Activated naive CD4-positive, alpha-beta T cell (primary cell): ENCODE data around the gene NPL.

Experiments used
- DNase-seq, 4 experiments: peaks; one replicate each; lab custom pipeline; 2025; lab: John Stamatoyannopoulos, UW

NPL gene

DNA sequence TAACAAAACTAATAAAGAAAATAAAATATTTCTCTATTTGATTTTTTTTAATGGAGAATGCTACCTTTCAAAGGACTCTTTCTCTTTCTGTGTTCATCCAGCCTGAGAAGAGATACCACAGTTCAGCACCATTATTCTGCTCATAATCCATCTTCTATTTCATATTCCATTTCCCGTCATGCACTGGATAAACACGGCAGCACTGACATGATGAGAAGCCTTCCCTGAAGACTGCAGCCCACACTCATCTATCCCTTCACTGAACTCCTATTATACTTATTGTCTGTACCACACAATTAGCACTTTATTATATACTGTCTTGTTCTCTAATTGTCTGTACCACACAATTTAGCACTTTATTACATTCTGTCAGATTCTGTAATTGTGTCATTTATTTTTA is 10.7 kb upstream of the NPL start:
- no peak for DNase-seq

DNA sequence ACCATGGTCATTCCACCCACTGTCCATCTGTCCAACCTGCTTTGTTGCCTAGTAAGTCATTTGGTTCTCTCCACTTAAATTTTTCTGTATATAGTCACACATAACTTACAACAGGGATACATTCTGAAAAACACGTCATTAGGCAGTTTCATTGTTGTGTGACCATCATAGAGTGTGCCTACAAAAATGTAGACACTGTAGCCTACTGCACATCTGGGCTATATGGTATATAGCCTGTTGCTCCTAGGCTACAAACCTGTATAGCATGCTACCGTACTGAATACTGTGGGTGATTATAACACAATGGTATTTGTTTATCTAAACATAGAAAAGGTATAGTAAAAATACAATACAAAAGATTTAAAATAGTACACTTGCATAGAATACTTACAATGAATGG is 10.0 kb upstream of the NPL start:
- DNase-seq, result no peak

DNA sequence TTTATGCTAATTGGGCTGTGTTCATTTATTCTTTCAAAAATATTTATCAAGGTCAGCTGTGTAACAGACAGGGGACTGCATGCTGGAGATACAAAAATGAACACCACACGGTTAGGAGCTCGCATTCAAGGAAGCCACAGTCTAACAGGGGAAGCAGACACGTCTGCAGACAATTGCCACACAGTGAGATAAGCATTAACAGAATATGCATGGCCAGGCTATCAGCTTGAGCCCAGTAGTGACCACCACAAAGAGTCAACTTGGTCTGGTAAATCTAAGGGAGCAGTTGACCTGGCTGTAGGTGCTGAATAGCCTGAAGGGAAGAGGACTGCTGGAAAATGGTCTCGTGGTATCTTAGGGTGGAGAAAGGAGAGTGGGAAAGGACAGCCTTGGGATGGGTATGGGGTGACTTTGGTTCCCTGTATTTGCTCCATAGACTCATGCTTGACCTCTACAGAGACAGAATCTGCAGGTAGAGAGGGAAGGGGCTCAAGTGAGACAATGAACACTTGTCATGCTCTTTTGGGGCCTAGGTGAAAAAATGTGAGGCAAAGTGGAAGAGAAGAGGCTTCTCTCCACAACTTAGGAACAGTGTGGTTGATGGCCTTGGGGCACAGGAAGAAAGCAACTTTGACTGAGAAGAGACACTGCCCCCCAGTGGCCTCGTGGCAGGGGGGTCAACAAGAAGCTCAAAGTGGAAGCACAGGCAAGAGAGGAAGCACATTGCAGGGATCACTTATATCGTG is 7.6 kb upstream of the NPL start:
- peak; percentile 12 to 45 (median 36) for DNase-seq

DNA sequence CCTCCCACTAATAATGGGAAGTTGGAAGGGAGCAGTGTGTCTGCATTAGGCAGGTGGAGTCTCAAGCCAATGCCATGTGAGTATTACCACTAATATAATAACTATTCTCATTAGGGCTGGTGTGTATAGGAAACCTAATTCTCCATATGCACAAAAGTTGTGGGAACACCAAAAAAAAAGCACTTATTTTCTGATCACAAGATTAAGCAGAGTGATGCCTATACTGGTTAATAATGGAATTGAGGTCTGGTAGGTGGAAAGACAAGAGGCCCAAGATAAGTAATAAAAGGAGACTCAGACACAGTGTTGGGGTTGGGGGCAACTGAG is 7.0 kb upstream of the NPL start:
- DNase-seq, result no peak

DNA sequence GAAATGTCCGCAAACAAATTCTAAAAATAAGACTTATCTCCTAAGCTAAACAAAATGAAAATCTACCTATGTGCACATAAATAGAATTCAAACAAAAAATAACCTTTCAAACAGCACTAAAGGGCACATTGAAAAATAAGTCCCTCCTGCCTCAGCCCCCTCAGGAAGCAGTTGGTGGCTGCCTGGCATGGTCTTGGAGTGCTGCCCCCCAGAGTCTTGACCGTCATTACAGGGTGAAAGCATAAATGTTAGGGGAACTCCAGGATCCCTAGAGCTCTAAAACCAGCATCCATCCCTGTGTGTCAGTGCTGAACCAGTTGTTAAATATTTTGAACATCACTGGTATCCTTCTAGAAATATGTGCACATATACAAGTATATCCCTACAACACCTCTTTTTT is 6.5 kb upstream of the NPL start:
- no peak for DNase-seq

DNA sequence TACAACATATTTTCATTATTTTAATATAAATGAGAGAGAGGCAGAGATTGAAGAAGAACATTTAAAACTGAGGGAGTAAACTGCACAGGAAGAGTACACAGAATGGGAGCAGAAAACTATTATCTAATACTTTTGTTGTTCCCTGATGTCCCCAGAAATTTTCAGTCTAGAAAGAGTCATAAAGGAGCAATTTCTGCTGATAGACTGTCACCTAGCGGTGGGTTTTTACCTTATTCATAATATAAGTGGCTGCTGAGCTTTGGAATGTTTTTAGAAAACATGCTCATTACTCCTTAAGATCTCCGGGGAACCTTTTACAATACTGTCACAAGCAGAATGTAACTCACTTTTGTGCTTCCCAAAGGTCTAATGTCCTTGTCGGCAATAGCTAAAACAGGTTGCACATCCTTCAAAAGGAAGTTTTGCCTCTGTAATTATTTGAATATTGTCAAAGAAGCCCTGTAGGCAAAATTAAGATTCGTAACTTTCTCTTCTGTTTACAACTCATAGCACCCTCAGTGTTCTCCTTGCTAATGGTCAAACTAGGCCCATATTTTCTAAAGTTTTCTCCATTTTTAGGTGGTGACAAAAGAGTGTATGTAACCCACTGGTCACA is 4.9 kb upstream of the NPL start:
- DNase-seq, result no peak

DNA sequence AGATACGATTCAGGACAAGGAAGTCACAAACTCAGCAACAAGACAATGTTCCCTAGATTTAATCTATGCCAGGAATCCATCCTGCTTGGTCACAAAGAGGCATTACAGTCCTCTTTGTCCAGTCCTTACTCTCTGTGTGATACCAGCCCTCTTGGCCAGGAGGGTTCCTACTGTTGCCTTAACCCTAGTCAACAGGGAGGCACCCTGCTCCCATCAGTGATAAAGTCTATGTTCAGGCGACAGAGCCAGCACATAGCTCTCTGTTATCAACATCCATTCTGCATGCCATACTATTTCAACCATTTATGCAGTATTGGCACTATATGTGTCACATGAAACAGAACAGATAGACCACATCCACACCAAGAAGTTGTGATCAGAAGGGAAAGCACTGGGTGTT is 4.4 kb upstream of the NPL start:
- no peak for DNase-seq

DNA sequence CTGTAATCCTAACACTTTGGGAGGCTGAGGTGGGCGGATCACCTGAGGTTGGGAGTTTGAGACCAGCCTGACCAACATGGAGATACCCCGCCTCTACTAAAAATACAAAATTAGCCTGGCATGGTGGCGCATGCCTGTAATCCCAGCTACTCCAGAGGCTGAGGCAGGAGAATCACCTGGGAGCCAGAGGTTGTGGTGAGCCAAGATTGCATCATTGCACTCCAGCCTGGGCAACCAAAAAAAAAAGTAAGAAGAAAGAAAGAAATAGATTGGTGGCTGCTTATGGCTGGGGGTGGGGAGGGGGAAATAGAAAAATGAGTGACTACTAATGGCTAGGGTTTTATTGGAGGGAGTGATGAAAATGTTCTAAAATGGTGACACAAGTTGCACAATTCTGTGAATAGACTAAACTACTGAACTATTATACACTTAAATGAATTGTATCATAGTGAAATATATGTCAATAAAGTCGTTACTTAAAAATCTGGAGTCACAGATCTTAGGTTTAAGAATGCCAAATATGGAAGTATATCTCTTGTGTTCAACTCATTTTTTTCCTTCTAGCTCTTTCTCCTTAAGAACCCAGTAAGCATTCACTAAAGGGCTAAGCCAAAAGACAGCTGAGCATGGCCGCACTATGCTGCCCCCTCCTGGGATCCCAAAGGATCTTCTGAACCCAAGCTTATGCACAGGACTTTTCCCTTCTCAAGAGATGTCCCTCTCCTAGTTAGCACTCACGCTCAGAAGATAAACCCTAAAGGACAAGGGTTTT is 3.2 kb upstream of the NPL start:
- peak in 1 of 4 experiments; percentile 1 for DNase-seq

DNA sequence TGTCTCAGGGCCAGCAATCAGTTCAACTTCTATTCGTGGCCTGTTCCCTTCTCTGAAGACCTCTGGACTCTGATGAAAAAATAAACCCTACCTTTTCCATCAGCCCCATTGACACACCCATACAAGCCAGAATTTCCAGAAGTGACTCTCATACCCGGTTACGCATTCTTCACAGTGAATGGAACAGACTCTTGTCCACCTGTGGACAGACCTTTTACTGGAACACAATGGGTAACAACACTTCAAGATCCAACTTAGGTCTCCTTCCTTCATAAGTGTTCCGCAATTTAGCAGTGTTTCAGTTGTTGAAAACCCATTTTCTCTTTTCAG is 2.6 kb upstream of the NPL start:
- DNase-seq, result no peak

DNA sequence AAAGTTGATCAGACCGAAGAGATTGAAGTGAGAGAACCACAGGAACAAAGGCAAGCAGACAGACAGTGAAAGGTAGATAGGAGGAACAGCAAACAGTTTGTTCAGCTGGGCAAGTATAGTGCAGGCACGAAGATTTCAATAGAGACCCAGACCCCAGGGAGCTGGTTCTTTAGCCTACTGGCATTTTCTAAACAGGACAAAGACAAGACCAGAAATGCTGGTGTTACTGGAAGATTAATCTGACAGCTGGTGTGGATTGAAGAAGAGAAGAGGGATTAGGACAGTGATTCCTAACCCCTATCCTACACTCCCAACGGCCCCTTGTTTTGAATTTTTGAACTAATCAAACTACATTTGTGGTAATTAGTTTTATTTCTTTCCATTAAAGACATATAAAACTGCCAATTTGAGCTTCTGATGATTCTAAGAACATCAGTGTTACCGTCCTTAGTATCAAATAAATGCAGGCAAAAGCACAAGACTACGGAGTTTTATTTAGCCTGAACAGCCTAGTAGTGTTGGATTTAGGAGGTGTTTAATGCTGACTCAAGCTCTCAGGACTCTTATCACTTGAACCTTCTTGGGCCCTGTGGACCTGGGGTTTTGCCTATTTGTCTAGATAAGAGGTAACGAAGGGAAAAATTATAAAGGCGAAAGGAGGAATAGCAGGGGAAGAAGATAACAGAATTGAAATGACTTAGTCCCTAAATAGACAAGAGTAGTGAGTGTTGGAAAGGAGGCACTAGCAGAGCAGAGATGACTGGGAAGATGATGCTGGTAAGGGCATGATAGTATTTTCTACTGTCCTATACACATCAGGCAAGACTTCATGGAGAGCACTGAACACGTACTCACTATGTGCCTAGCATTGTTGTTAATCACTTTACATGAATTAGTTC is 2.0 kb downstream of the NPL start:
- DNase-seq, result no peak

DNA sequence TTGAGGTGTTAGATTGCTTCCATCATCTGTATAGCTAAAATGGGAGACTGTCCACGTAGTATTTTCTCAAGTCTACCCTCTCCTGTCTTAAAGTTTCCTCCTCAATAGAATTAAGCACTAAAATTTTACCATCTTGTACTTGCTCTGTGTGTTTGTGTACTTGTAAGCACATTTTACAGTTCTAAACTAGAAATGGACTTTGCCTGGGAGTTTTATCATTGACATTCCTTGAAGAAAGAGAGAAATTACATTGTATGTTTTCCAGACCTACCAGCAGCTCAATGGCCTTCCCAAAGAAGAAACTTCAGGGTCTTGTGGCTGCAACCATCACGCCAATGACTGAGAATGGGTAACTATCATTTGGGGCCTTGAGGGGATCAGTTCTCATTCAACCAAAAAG is 4.5 kb downstream of the NPL start:
- DNase-seq, result no peak

DNA sequence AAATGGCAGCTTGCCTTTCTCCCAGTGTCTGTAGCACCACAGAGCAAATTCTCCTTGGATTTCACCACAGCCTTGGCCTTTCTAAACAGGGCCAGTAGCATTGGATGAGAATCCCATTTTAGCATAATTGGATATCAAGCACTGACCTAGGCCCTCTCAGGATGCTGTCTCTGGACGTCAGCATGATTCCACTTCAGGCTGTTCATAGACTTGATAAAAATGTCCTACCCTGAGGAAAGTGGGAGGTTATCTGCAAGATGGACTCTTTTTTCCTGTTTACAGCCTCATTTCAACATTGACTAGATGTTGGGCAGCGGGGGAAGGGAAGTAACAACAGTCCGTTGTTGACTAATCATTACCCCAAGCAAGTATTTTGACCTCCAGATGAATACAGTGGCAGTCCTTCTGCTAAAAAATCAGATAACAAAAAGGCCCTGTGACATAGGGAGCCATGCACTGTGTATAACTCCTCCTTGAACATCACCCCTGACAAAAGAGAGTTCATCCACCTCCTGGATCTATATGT is 5.2 kb downstream of the NPL start:
- no peak for DNase-seq

DNA sequence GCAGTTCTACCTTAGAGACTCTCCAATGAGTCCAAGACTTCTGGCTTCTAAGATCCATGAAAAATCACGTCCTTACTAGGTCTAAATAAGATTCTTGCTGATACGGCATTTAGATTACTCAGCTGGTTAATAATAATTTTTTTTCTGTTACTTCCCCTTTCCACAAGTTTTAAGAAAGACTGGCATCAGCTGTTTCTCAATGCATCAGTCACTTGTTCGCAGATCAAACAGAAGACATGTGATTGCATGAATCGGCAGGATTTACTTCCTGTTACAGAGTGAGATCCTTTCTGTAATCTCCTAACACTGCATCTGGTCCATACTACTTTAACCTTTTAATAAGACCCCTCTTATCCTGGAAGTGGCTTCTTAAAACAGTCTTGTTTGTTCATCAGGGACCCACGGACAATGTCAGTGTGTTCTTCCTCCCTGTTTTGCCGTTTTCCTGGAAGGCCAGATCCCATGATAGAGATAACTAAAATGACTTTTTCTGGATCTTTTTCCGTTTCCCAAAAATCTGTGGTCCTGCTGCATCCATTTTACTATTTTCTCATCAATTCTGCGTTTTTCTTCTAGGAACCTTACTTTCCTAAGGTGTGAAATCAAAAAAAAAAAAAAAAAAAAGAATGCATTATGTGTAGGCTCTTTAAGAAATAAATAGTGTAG is 6.1 kb downstream of the NPL start:
- no peak for DNase-seq

DNA sequence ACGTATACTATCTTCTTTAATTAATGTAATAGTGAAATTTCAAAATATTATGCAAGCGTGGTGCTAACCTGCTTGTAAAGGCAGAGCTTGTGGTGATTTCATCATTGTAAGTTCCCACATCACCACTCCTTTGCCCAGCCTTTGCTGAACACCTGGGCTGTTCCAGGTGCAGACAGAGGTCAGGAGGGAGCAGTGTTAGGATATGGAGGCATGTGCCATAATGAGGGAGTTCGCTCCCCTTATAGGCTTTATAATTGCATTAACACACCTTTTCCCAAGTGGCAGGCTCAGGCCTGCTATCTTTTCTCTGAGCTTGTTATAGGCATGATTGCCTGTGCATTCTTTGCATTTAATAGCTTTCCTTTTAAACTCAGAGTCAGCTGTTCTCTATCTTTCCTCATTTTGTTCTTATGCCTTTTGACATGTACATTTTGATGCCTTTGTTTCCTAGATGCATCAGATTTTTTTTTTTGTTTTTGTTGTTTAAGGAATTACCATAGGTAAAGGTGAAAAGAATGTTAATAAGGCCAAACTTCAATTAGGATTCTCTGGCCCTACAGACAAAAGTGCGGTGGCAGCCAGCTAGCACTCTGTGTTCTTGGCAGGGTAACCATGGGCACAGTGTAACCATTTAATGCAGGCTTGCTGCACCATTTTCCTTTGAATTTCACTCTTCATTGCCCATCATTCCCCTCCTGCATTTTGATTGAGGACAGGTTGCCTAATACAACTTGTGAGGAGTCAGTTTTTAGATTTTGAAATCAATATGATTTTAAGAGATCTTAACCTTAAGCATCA is 12.6 kb downstream of the NPL start:
- DNase-seq, result no peak

DNA sequence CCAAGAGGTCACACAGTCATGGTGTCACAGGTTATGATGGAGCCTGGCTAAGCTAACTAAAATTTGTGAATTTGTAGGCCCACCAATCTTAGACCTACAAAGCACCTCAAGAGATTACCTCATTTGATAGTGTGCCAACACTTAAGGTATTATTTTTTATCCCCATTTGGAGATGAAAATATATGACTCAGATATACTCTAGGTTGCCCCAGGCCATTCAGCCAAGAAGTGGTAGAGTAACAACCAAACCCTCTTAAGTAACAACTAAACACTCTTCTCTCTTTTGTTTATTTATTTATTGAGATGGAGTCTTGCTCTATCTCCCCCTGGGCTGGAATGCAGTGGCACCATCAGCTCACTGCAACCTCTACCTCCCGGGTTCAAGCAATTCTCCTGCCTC is 14.3 kb downstream of the NPL start:
- DNase-seq, result no peak

DNA sequence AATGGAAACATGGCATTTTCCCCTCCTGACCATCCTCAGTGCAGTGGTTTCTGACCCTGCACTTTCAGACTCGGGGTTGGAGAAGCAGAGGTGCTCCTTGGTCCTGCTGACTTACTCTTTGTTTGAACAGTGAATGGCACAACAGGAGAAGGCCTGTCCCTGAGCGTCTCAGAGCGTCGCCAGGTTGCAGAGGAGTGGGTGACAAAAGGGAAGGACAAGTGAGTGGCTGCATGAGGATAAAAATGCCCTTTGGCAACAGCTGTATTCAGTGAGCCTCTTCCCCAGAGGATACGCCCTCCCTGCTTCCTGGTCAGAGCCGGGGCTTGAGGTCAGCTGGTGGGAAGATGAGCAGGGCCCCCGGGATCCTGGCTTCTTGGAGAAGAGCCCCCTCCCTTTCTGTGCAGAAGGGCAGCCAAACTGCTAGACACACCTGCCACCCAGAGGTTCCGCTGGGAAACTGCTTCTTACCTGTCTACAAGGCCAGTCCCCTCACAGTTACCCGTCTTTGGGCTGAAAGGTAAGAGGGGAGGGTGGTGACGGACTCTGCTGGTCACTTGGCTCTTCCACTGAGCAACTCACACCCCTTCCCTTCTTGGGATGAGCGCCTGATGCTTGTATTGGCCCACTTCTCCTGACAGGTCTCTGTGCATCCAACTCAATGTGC is 16.6 kb downstream of the NPL start:
- no peak for DNase-seq

DNA sequence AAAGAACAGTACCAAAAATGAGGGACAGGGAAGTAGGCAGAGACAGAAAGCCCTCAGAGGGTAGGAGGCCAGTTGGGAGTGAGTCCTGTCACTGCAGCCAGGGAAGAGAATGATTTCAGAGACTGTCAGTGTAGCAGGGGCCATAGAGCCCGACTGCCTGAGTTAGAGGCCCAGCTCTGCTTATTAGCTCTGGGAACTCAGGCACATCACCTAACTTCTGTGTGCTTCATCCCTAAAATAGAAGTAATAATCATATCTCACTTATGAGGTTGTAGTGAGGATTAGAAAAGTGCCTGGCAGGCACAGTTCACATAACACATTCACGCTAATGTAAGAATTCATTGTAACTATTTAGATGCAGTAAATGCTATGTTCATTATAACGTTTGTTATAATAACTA is 18.3 kb downstream of the NPL start:
- no peak for DNase-seq

DNA sequence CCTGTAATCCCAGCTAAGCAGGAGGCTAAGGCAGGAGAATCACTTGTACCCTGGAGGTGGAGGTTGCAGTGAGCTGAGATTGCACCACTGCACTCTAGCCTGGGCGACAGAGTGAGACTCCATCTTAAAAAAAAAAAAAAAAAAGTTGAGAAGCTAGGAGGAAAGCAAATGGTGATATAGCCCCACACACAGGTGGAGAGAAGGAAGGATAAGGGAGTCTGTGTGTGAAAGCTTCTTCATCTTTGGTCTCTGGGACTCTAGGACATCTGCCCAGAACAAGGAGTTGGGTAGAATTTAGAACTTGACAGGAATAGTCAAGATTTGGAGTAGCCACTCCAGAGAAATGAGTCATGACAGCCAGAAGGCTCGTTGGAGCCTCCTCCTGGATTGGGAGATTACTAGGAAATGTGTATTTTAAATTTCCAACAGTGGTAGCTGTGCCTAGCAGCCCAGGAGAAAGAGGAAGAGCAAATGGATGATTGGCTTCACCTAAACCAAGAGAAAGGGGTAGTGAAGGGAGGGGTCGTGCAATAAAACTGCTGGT is 19.9 kb downstream of the NPL start:
- DNase-seq, result no peak

DNA sequence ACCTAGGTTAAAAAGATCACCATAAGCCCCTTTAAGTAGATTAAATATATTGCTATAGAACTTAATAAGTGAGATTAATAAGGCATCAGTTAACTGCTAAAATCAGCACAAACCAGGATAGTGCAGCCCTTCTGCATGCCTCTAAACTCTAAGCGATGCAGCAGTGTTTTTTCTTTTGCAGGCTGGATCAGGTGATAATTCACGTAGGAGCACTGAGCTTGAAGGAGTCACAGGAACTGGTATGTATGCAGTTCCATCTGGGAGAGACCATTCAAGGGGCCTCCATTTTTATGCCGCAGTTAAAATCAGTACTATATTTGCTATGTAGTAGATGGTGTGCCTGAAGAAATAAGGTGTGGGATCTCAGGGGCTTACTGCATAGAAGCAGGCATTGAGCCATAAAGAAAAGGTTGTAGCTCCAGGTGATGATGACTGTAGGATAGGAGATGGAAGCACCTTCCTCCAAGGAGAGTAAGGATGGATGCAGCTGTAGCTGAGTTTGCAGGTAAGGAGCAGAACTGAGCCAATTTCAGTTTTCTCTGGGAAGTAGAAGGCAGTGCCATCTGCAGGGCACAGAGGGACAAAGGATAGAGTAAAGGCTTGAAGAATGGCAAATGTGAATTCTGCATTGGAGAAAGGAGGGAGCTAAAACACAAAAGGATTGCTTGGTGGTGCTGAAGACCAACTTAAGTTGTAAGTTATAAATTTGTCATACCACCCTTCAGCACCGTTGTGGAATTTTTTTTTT is 22.6 kb downstream of the NPL start:
- DNase-seq, result no peak
